ENCODE results near the gene TTC23.

The TTC23 gene

GRCh38 chr15:99137877-99138276 lies 111.5 kb downstream of the TTC23 start:
- DNase-seq (ENCODE audit: low spot score): no peak

GRCh38 chr15:99137111-99137546 lies 112.3 kb downstream of the TTC23 start:
- DNase-seq (ENCODE audit: low spot score): no peak

GRCh38 chr15:99135194-99135593 lies 114.2 kb downstream of the TTC23 start:
- no peak for DNase-seq (ENCODE audit: low spot score)

DNA sequence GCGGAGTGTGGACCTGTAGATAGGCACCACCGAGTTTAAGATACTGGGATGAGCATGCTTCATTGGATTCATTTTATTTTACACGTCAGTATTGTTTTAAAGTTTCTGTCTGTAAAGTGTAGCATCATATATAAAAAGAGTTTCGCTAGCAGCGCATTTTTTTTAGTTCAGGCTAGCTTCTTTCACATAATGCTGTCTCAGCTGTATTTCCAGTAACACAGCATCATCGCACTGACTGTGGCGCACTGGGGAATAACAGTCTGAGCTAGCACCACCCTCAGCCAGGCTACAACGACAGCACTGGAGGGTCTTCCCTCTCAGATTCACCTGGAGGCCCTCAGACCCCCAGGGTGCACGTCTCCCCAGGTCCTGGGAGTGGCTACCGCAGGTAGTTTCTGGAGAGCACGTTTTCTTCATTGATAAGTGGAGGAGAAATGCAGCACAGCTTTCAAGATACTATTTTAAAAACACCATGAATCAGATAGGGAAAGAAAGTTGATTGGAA lies 115.0 kb downstream of the TTC23 start:
- DNase-seq (ENCODE audit: low spot score): no peak

DNA sequence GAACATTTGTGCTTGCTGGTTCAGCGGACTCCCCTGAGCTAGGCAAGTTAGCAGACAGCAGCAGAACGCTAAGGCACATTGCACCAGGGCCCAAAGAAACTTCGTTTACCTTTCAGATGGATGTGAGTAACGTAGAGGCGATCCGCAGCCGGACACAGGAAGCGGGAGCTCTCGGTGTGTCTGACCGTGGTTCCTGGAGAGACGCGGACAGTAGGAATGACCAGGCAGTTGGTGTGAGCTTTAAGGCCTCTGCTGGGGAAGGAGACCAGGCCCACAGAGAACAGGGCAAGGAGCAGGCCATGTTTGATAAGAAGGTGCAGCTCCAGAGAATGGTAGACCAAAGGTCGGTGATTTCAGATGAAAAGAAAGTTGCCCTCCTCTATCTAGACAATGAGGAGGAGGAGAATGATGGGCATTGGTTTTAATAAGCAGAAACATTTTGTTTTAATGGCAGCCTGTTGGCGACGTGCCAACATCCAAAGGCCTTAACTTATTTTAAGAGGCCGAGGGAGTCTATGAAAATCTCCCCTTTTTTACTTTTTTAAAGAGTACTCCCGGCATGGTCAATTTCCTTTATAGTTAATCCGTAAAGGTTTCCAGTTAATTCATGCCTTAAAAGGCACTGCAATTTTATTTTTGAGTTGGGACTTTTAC lies 116.6 kb downstream of the TTC23 start:
- DNase-seq (ENCODE audit: low spot score): no peak

- DNase-seq (ENCODE audit: low spot score): no peak
Measured at GRCh38 chr15:99132122-99132521, 117.3 kb downstream of the TTC23 start.

- DNase-seq (ENCODE audit: low spot score): no peak
Measured at GRCh38 chr15:99131441-99132023, 117.8 kb downstream of the TTC23 start.

DNA sequence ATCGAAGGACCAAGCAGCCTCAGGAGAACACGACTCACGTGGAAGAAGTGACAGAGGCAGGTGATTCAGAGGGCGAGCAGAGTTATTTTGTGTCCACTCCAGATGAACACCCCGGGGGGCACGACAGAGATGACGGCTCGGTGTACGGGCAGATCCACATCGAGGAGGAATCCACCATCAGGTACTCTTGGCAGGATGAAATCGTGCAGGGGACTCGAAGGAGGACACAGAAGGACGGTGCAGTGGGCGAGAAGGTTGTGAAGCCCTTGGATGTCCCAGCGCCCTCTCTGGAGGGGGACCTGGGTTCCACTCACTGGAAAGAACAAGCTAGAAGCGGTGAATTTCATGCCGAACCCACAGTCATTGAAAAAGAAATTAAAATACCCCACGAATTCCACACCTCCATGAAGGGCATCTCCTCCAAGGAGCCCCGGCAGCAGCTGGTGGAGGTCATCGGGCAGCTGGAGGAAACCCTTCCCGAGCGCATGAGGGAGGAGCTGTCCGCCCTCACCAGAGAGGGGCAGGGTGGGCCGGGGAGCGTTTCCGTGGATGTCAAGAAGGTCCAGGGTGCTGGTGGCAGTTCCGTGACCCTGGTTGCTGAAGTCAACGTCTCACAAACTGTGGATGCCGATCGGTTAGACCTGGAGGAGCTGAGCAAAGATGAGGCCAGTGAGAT lies 118.5 kb downstream of the TTC23 start:
- no peak for DNase-seq (ENCODE audit: low spot score)

- DNase-seq (ENCODE audit: low spot score): no peak
Measured at GRCh38 chr15:99130314-99130713, 119.1 kb downstream of the TTC23 start.

DNA sequence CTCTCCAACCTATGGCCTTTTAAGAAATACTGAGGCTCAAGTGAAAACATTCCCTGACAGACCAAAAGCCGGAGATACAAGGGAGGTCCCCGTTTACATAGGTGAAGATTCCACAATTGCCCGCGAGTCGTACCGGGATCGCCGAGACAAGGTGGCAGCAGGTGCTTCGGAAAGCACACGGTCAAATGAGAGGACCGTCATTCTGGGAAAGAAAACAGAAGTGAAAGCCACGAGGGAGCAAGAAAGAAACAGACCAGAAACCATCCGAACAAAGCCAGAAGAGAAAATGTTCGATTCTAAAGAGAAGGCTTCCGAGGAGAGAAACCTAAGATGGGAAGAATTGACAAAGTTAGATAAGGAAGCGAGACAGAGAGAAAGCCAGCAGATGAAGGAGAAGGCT lies 119.7 kb downstream of the TTC23 start:
- DNase-seq (ENCODE audit: low spot score): no peak

GRCh38 chr15:99128411-99128810 lies 121.0 kb downstream of the TTC23 start:
- DNase-seq (ENCODE audit: low spot score): no peak

GRCh38 chr15:99127773-99128172 lies 121.6 kb downstream of the TTC23 start:
- DNase-seq (ENCODE audit: low spot score): no peak

- no peak for DNase-seq (ENCODE audit: low spot score)
Measured at GRCh38 chr15:99126930-99127329, 122.5 kb downstream of the TTC23 start.

DNA sequence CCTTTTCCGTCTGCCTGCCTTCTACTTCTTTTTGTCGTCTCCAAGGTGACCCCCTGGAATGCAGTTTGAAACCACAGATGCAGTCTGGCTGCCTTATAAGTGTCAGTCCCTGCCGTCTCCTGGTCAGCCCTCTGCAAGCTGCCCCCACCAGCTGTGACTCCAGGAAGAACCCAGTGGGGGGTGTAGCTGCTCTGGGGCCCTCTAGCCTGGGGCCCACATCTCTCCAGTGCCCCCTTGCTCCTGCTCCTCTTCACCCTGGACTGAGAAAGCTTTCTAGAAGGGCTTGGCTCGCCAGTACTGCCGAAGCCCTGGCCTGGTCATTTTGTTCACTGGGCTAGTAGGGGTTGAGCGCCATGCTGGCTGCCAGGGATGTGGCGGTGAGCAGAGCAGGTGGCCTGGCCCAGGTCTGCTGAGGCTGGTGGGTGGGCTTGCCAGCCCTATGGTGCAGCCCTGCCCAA lies 123.2 kb downstream of the TTC23 start:
- DNase-seq (ENCODE audit: low spot score): no peak

- no peak for DNase-seq (ENCODE audit: low spot score)
Measured at GRCh38 chr15:99125061-99125891, 124.1 kb downstream of the TTC23 start.

DNA sequence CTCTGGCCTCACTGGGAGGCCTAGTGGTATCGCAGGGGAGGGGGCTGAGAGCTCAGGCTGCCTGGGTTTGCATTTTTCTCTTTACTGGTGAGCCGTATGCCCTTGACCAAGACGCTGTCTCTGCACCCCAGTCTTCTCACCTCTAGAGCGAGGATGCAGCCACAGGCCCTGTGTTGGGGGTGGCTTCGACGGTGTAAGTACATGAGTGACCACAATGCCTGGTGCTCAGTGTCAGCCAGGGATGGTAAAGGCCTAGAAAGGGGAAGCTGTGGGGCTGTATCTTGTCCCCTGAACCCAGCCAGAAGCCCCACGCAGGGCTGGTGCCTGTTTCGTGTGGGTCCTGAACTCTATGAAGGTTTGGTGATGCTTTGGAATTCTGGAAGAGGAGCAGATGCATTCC lies 124.7 kb downstream of the TTC23 start:
- no peak for DNase-seq (ENCODE audit: low spot score)

GRCh38 chr15:99123713-99124451 lies 125.5 kb downstream of the TTC23 start:
- DNase-seq (ENCODE audit: low spot score): peak; percentile 90

- DNase-seq (ENCODE audit: low spot score): no peak
Measured at GRCh38 chr15:99122831-99123712, 126.3 kb downstream of the TTC23 start.

- DNase-seq (ENCODE audit: low spot score): no peak
Measured at GRCh38 chr15:99121691-99122410, 127.5 kb downstream of the TTC23 start.

DNA sequence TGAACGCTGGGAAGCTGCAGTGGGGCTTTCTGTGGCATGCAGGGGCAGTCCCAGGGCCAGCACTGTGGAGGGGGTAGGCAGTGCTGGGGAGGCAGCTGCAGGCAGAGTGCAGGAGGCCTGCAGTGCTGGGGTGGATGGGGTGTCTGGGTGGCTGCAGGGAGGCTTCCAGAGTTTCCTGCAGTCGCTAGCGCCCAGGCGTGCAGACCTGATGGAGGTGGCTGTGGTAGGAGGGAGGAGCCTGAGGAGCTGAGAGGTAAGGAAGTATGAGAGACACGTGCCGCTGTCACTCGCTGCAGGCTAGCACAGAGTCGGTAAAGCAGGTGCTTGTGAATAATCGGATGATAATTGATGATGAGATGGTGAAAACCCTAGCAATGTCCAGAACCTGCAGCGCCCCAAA lies 128.2 kb downstream of the TTC23 start:
- no peak for DNase-seq (ENCODE audit: low spot score)
